Caco-2 (cell line): ENCODE data around the gene SCRN1. TPM values are rescaled to one million over a fixed set of nuclear protein-coding genes. Genes with fewer than 3 reads are reported as not detected.

Experiments used
- BruUV-seq: library from RNA; stranded (reverse); fragments of 400-500 nt; replicated peaks from 2 replicates; lab custom pipeline; 2021; lab: Mats Ljungman, UMichigan
- CTCF ChIA-PET: fragments of 300-600 bp; sonication (Branson Sonifier 250); formaldehyde crosslinking; loops from one replicate; lab custom pipeline; 2022; ENCODE audit warnings: antibody characterized with exemption; lab: Charles Lee
- POLR2A ChIA-PET: fragments of 300-600 bp; sonication (Branson Sonifier 250); formaldehyde crosslinking; loops from one replicate; lab custom pipeline; 2022; ENCODE audit warnings: antibody characterized with exemption; lab: Charles Lee
- DNase-seq, 2 experiments: peaks; one replicate each; pipeline versions ENCODE4 v3.0.0 to v3.0.0-alpha.2; 2020 to 2022
- H3K27me3 ChIP-seq: replicated peaks from 2 replicates; pipeline ENCODE4 v1.6.0; 2011; ENCODE audit warnings: low read length; ENCODE audit not compliant: control insufficient read depth, insufficient read depth
- H3K36me3 ChIP-seq: 2 replicates; pipeline ENCODE4 v1.5.1; 2011; ENCODE audit warnings: low read length; ENCODE audit not compliant: control insufficient read depth, insufficient read depth
- H3K4me1 ChIP-seq: fragments of 250-450 bp; sonication (Bioruptor Pico); 2 replicates; pipeline ENCODE4 v1.5.1; 2020; ENCODE audit warnings: mild to moderate bottlenecking
- H3K4me3 ChIP-seq: 2 replicates; pipeline ENCODE4 v1.5.1; 2011; ENCODE audit warnings: low read depth, mild to moderate bottlenecking, control low read depth, low read length
- H3K9me3 ChIP-seq: fragments of 250-450 bp; sonication (Bioruptor Pico); 2 replicates; pipeline ENCODE4 v1.5.1; 2020; ENCODE audit warnings: mild to moderate bottlenecking, moderate library complexity
- H3K27ac Mint-ChIP-seq: one replicate; pipeline ENCODE4 v1.8.0; 2022; ENCODE audit warnings: mixed read lengths; ENCODE audit not compliant: unreplicated experiment
- H3K27me3 Mint-ChIP-seq: one replicate; pipeline ENCODE4 v1.8.0; 2022; ENCODE audit warnings: mixed read lengths; ENCODE audit not compliant: insufficient read depth, unreplicated experiment
- H3K36me3 Mint-ChIP-seq: one replicate; pipeline ENCODE4 v1.8.0; 2022; ENCODE audit warnings: mild to moderate bottlenecking, mixed read lengths; ENCODE audit not compliant: insufficient read depth, unreplicated experiment
- H3K4me1 Mint-ChIP-seq: one replicate; pipeline ENCODE4 v1.8.0; 2022; ENCODE audit warnings: low read depth, mixed read lengths; ENCODE audit not compliant: unreplicated experiment
- H3K4me3 Mint-ChIP-seq: one replicate; pipeline ENCODE4 v1.8.0; 2022; ENCODE audit warnings: mild to moderate bottlenecking, moderate library complexity, mixed read lengths; ENCODE audit not compliant: unreplicated experiment
- H3K9me3 Mint-ChIP-seq: one replicate; pipeline ENCODE4 v1.8.0; 2022; ENCODE audit warnings: mixed read lengths; ENCODE audit not compliant: unreplicated experiment
- intact Hi-C: fragments of 100-400 bp; cut with micrococcal nuclease; formaldehyde crosslinking; loops from one replicate; pipeline ENCODE4 v1.10.0; 2022; ENCODE audit not compliant: unreplicated experiment
- total RNA-seq: library from RNA; stranded (reverse); gene quantifications from 2 replicates; pipeline ENCODE4 v1.2.3, GENCODE V29; 2022
- TF ChIP-seq, protein P1 (sequence below), 2 experiments: fragments of 200-600 bp in 1 of 2; IDR thresholded peaks; 1 replicate in 1 of 2; 2 replicates in 1 of 2; pipeline versions ENCODE4 v1.5.1 to v1.8.0; 2011 to 2022; ENCODE audit warnings: antibody characterized with exemption in 1 of 2, control low read depth in 1 of 2, inconsistent platforms in 1 of 2, low read depth in 1 of 2, low read length in 1 of 2, mild to moderate bottlenecking in 1 of 2, moderate library complexity in 1 of 2; ENCODE audit not compliant: insufficient read depth in 1 of 2, severe bottlenecking in 1 of 2, unreplicated experiment in 1 of 2

Gene SCRN1
- total RNA-seq, 1 experiment from 2014 or later: 92.9 TPM

DNA sequence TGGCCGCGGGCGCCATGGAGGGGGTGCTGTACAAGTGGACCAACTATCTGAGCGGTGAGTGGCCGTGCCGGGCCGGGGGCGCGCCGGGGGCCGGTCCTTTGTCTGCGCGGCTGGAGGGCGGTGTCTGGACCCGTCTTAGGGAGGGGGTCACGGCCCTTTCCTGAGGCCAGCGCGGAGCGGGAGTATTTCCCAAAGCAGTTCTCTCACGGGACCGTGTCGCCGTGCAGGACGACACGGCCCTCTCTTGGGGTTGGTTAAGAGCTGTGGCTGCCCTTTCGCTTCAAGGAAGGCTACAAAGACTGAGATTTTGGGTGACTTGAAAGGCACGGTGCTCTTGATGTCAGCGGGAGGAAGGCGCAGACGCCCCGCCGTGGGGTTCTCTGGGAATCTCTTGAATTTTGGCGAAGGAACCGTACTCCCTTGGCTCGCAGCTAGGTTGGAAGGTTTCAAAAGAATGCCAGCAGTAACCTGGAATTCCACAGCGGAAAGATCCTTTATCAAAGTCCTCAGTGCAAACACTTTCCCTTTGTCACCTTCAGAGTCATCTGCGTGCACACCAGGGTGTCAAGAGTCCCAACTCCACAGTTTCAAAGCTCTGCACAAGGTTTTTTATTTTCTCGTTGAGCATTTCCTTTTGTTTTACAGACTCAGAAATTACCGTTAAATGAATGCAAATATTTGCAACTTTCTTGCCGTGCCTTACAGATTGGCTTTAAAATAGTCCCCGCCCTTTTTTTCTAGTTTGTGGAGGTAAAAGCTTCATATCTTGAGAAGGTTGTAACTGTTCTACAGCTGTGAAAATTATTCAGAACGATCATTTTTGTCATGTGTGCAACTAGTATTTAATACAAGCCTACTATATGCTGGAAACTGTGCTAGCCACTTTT is 39.4 kb upstream of the SCRN1 start:
- intact Hi-C loops: no loop called here
- no peaks in the 10 kb centered on the region for H3K9me3 Mint-ChIP-seq
- H3K27me3 Mint-ChIP-seq: no peaks in the 10 kb centered on the region
- peaks cover 15% of the 10 kb centered on the region for H3K4me1 Mint-ChIP-seq
- peaks cover 17% of the 10 kb centered on the region for H3K36me3 Mint-ChIP-seq
- ChIA-PET POLR2A (interaction anchor here (1.2 kb wide), 1 partner anchor 41 kb away, joined by 4 read pairs; no protein-coding TSS in a partner anchor), CTCF (interaction anchor here (3.3 kb wide), 1 partner anchor 33 kb away, joined by 15 read pairs; no protein-coding TSS in a partner anchor)
- TF ChIP-seq, protein P1, sequence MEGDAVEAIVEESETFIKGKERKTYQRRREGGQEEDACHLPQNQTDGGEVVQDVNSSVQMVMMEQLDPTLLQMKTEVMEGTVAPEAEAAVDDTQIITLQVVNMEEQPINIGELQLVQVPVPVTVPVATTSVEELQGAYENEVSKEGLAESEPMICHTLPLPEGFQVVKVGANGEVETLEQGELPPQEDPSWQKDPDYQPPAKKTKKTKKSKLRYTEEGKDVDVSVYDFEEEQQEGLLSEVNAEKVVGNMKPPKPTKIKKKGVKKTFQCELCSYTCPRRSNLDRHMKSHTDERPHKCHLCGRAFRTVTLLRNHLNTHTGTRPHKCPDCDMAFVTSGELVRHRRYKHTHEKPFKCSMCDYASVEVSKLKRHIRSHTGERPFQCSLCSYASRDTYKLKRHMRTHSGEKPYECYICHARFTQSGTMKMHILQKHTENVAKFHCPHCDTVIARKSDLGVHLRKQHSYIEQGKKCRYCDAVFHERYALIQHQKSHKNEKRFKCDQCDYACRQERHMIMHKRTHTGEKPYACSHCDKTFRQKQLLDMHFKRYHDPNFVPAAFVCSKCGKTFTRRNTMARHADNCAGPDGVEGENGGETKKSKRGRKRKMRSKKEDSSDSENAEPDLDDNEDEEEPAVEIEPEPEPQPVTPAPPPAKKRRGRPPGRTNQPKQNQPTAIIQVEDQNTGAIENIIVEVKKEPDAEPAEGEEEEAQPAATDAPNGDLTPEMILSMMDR (IDR thresholded peaks at IDR 0.05; ENCODE audit: insufficient read depth in 1 of 2, low read depth in 1 of 2, low read length in 1 of 2, severe bottlenecking in 1 of 2, unreplicated experiment in 1 of 2): no peak
- H3K4me1 ChIP-seq: peaks cover 8% of the 10 kb centered on the region
- peak in 1 of 2 experiments; percentile 72 for DNase-seq
- H3K4me3 ChIP-seq: peak overlapping the region; percentile 89
- peak overlapping the region; percentile 92 for H3K27ac Mint-ChIP-seq
- no peaks in the 10 kb centered on the region for H3K27me3 ChIP-seq
- no peaks in the 10 kb centered on the region for H3K36me3 ChIP-seq
- no peak overlapping the region for H3K4me3 Mint-ChIP-seq
- no TSS peak for BruUV-seq
- no peaks in the 10 kb centered on the region for H3K9me3 ChIP-seq

DNA sequence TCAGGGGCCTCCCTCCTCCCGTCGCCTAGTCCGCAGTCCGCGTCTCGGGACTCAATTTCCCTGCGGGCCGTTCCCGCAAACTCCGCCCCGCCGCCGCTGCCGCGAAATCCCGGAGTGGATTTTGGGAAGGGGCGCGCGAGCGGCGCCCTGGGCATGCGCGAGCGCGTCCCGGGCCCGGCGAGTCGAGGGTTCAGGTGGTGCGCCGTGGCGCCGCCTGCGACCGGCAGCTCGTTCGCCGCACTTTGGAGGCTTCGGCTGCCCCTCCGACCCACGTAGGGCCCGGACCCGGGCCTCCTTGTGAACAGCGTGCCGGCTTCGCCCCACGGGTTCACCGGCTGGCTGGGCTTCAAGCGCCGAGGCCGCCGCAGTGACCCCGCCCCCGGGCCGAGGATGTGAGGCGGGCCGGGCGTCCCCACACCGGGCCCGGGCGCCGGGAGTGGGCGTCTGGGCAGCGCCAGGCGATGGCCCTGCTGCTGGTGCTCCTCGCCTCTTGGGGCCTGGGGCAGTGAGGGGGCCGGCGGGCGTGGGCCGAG is 38.7 kb upstream of the SCRN1 start, which contains the start of gene PLEKHA8:
TSS of gene PLEKHA8 (plus strand) at position 197 of the 533 bp plus-strand sequence. CDS start 351 bp downstream, outside the sequence.
- Mint-ChIP-seq H3K27me3 (no peaks in the 10 kb centered on the region), H3K36me3 (peaks cover 12% of the 10 kb centered on the region), H3K4me3 (no peak within 1 kb of the TSS), H3K27ac (peak within 1 kb of the TSS; percentile 94), H3K4me1 (peaks cover 15% of the 10 kb centered on the region), H3K9me3 (no peaks in the 10 kb centered on the region)
- peaks cover 8% of the 10 kb centered on the region for H3K4me1 ChIP-seq
- no peaks in the 10 kb centered on the region for H3K9me3 ChIP-seq
- TF ChIP-seq, protein P1 (IDR thresholded peaks at IDR 0.05; ENCODE audit: insufficient read depth in 1 of 2, low read depth in 1 of 2, low read length in 1 of 2, severe bottlenecking in 1 of 2, unreplicated experiment in 1 of 2): no peak
- intact Hi-C loops: no loop called here
- no peaks in the 10 kb centered on the region for H3K27me3 ChIP-seq
- no TSS peak for BruUV-seq
- H3K36me3 ChIP-seq: no peaks in the 10 kb centered on the region
- ChIA-PET POLR2A (no interaction called here), CTCF (interaction anchor here (3.3 kb wide), 1 partner anchor 34 kb away, joined by 15 read pairs; no protein-coding TSS in a partner anchor)
- peak within 1 kb of the TSS; percentile 89 for H3K4me3 ChIP-seq
- peak; percentile 90 to 96 for DNase-seq

DNA sequence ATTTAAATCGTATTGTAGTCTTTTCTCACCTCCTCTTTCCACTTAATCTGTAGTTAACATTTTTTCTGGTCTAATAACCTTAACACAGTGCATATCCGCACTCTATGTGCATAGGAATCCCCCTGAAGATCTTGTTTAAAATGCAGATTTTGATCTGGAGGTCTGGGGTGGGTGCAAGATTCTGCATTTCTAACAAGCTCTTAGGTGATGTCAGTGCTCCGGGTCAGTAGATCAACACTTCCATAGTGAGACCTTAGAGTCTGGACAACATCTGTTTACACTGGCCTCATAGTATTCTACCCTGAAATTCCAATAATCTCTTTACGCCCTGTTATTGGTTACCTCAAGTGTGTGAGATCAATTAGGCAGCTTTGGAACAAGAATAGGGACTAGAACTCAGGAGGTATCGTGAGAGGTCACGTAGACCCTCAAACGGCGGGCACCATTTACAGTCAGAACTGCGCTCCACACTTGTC is 38.2 kb upstream of the SCRN1 start:
- CTCF ChIA-PET: interaction anchor here (3.3 kb wide), 1 partner anchor 35 kb away, joined by 15 read pairs; no protein-coding TSS in a partner anchor
- Histone ChIP-seq H3K27me3 (no peaks in the 10 kb centered on the region), H3K9me3 (no peaks in the 10 kb centered on the region), H3K36me3 (no peaks in the 10 kb centered on the region), H3K4me3 (peak overlapping the region; percentile 89), H3K4me1 (peaks cover 8% of the 10 kb centered on the region)
- no peaks in the 10 kb centered on the region for H3K27me3 Mint-ChIP-seq
- peaks cover 12% of the 10 kb centered on the region for H3K36me3 Mint-ChIP-seq
- TF ChIP-seq, protein P1 (IDR thresholded peaks at IDR 0.05; ENCODE audit: insufficient read depth in 1 of 2, low read depth in 1 of 2, low read length in 1 of 2, severe bottlenecking in 1 of 2, unreplicated experiment in 1 of 2): no peak
- intact Hi-C loops: loop anchor here (2.0 kb wide), 1 partner anchor 35 kb away; no protein-coding TSS in a partner anchor
- BruUV-seq: no TSS peak
- DNase-seq: no peak
- H3K4me3 Mint-ChIP-seq: no peak overlapping the region
- POLR2A ChIA-PET: no interaction called here
- peaks cover 15% of the 10 kb centered on the region for H3K4me1 Mint-ChIP-seq
- H3K27ac Mint-ChIP-seq: peak overlapping the region; percentile 94
- no peaks in the 10 kb centered on the region for H3K9me3 Mint-ChIP-seq
